IMR-90 (cell line): Measurements from ENCODE around the gene UST. TPM values are rescaled to one million over a fixed set of nuclear protein-coding genes. Genes with fewer than 3 reads are reported as not detected.

ENCODE experiments used
- ATAC-seq: fragments of 200-7000 bp; cut with Tn5 transposase; 2 replicates; pipeline ENCODE4 v1.9.1; 2020; ENCODE audit warnings: low read depth, mild to moderate bottlenecking, moderate library complexity
- BruUV-seq: library from RNA; stranded (reverse); fragments of 400-500 nt; replicated peaks from 2 replicates; lab custom pipeline; 2021; lab: Mats Ljungman, UMichigan
- CTCF ChIA-PET: fragments of 300-600 bp; formaldehyde crosslinking; extraction: SDS; loops from one replicate; lab custom pipeline; 2021; ENCODE audit warnings: antibody characterized with exemption; lab: Yijun Ruan, JAX
- POLR2A ChIA-PET: fragments of 300-600 bp; sonication (Branson Sonifier 250); formaldehyde crosslinking; loops from one replicate; lab custom pipeline; 2022; ENCODE audit warnings: antibody characterized with exemption; ENCODE audit not compliant: unreplicated experiment; lab: Charles Lee
- DNase-seq: peaks from one replicate; pipeline ENCODE4 v3.0.0; 2013
- H2AFZ ChIP-seq: replicated peaks from 2 replicates; pipeline ENCODE3; 2013; ENCODE audit warnings: low read length, mild to moderate bottlenecking; ENCODE audit not compliant: poor library complexity
- H2AK5ac ChIP-seq: 2 replicates; pipeline ENCODE4 v1.6.1; 2013; ENCODE audit warnings: low read depth, low read length, inconsistent platforms
- H2AK9ac ChIP-seq: replicated peaks from 2 replicates; pipeline ENCODE3; 2013; ENCODE audit warnings: mild to moderate bottlenecking, low read depth, low read length, moderate library complexity; ENCODE audit not compliant: poor library complexity
- H2BK120ac ChIP-seq: 2 replicates; pipeline ENCODE4 v1.6.1; 2013; ENCODE audit warnings: low read depth, low read length, inconsistent platforms
- H2BK15ac ChIP-seq: 3 replicates; pipeline ENCODE4 v1.6.1; 2013; ENCODE audit warnings: low read depth, low read length, inconsistent platforms
- H2BK20ac ChIP-seq: 2 replicates; pipeline ENCODE4 v1.6.1; 2013; ENCODE audit warnings: low read depth, mild to moderate bottlenecking, inconsistent platforms, low read length, moderate library complexity
- H2BK5ac ChIP-seq: 2 replicates; pipeline ENCODE4 v1.6.1; 2013; ENCODE audit warnings: mild to moderate bottlenecking, low read depth, low read length, inconsistent platforms; ENCODE audit not compliant: poor library complexity, severe bottlenecking
- H3K14ac ChIP-seq: replicated peaks from 2 replicates; pipeline ENCODE4 v1.6.1; 2013; ENCODE audit warnings: low read depth, low read length, inconsistent platforms
- H3K18ac ChIP-seq: 2 replicates; pipeline ENCODE4 v1.6.1; 2013; ENCODE audit warnings: low read depth, low read length, control low read depth
- H3K23ac ChIP-seq: 2 replicates; pipeline ENCODE4 v1.6.1; 2013; ENCODE audit warnings: low read depth, low read length, inconsistent platforms
- H3K27ac ChIP-seq: 2 replicates; pipeline ENCODE4 v1.5.1; 2013; ENCODE audit warnings: mild to moderate bottlenecking, control low read depth, low read length; ENCODE audit not compliant: insufficient read depth
- H3K27me3 ChIP-seq: 2 replicates; pipeline ENCODE4 v1.6.1; 2013; ENCODE audit warnings: low read length; ENCODE audit not compliant: control insufficient read depth, insufficient read depth
- H3K36me3 ChIP-seq: 2 replicates; pipeline ENCODE4 v1.6.1; 2013; ENCODE audit warnings: low read length, mixed read lengths; ENCODE audit not compliant: control insufficient read depth, insufficient read depth
- H3K4ac ChIP-seq: 2 replicates; pipeline ENCODE4 v1.6.1; 2013; ENCODE audit warnings: low read depth, low read length, inconsistent platforms
- H3K4me1 ChIP-seq: 2 replicates; pipeline ENCODE4 v1.6.1; 2013; ENCODE audit warnings: low read length, mixed read lengths; ENCODE audit not compliant: control insufficient read depth, insufficient read depth
- H3K4me2 ChIP-seq: 2 replicates; pipeline ENCODE4 v1.6.1; 2013; ENCODE audit warnings: low read depth, mild to moderate bottlenecking, control low read depth, low read length, moderate library complexity
- H3K4me3 ChIP-seq: 2 replicates; pipeline ENCODE4 v1.5.1; 2013; ENCODE audit warnings: low read depth, mild to moderate bottlenecking, control low read depth, low read length, moderate library complexity; ENCODE audit not compliant: insufficient read depth
- H3K56ac ChIP-seq: 2 replicates; pipeline ENCODE4 v1.6.1; 2013; ENCODE audit warnings: low read length, inconsistent platforms; ENCODE audit not compliant: insufficient read depth; ENCODE audit errors: extremely low read depth
- H3K79me1 ChIP-seq, 2 experiments: 2 replicates each; pipeline ENCODE4 v1.6.1; 2013; ENCODE audit warnings: low read length in 2 of 2, inconsistent platforms in 1 of 2, low read depth in 1 of 2
- H3K9ac ChIP-seq: 2 replicates; pipeline ENCODE4 v1.6.1; 2013; ENCODE audit warnings: low read depth, low read length, control low read depth
- H3K9me1 ChIP-seq: 2 replicates; pipeline ENCODE4 v1.6.1; 2013; ENCODE audit warnings: low read length, inconsistent platforms; ENCODE audit not compliant: insufficient read depth
- H3K9me3 ChIP-seq: 2 replicates; pipeline ENCODE4 v1.6.1; 2013; ENCODE audit warnings: low read length; ENCODE audit not compliant: control insufficient read depth, insufficient read depth
- H4K20me1 ChIP-seq: 2 replicates; pipeline ENCODE4 v1.6.1; 2013; ENCODE audit warnings: low read length, inconsistent platforms; ENCODE audit not compliant: insufficient read depth
- H4K5ac ChIP-seq: 2 replicates; pipeline ENCODE4 v1.6.1; 2013; ENCODE audit warnings: mild to moderate bottlenecking, low read depth, low read length, control low read depth
- H4K8ac ChIP-seq, 2 experiments: 2 replicates each; pipeline ENCODE4 v1.6.1; 2013; ENCODE audit warnings: low read depth in 2 of 2, low read length in 2 of 2, control low read depth in 1 of 2, inconsistent platforms in 1 of 2
- H4K91ac ChIP-seq: 2 replicates; pipeline ENCODE4 v1.6.1; 2013; ENCODE audit warnings: low read depth, low read length, inconsistent platforms; ENCODE audit not compliant: insufficient read depth
- BHLHE40 ChIP-seq: fragments of 150-350 bp; IDR thresholded peaks from 2 replicates; pipeline ENCODE4 v1.6.1; 2016; ENCODE audit warnings: mild to moderate bottlenecking, low read depth, low read length
- CHD1 ChIP-seq: IDR thresholded peaks from 2 replicates; pipeline ENCODE4 v1.6.1; 2012; ENCODE audit warnings: low read depth, low read length, improper control_type of control experiment
- CTCF ChIP-seq: conservative IDR thresholded peaks from 2 replicates; pipeline ENCODE4 v1.5.1; 2012; ENCODE audit warnings: mild to moderate bottlenecking, low read depth, low read length, improper control_type of control experiment
- ELK1 ChIP-seq: fragments of 150-350 bp; IDR thresholded peaks from 2 replicates; pipeline ENCODE4 v1.6.1; 2016; ENCODE audit warnings: low read depth, mild to moderate bottlenecking, low read length, moderate library complexity, borderline replicate concordance
- FOS ChIP-seq: fragments of 150-350 bp; IDR thresholded peaks from 2 replicates; pipeline ENCODE4 v1.6.1; 2016; ENCODE audit warnings: low read depth, low read length
- MAZ ChIP-seq: IDR thresholded peaks from 2 replicates; pipeline ENCODE4 v1.6.1; 2012; ENCODE audit warnings: low read depth, mild to moderate bottlenecking, low read length, improper control_type of control experiment, moderate library complexity, borderline replicate concordance
- NFE2L2 ChIP-seq: fragments of 150-350 bp; IDR thresholded peaks from 2 replicates; pipeline ENCODE4 v1.6.1; 2016; ENCODE audit warnings: low read depth, mild to moderate bottlenecking, low read length
- RAD21 ChIP-seq: IDR thresholded peaks from 2 replicates; pipeline ENCODE4 v1.6.1; 2012; ENCODE audit warnings: low read length, improper control_type of control experiment
- RCOR1 ChIP-seq: IDR thresholded peaks from 2 replicates; pipeline ENCODE4 v1.6.1; 2012; ENCODE audit warnings: mild to moderate bottlenecking, low read length, improper control_type of control experiment; ENCODE audit not compliant: insufficient replicate concordance
- SMC3 ChIP-seq: fragments of 150-350 bp; IDR thresholded peaks from 2 replicates; pipeline ENCODE4 v1.6.1; 2016; ENCODE audit warnings: low read depth, mild to moderate bottlenecking, antibody characterized with exemption, low read length, moderate library complexity
- WGBS, 2 experiments: methylation state at CpG; one replicate each; pipeline versions ENCODE4 v1.1.5 to v1.1.7; 2013; ENCODE audit warnings: missing lambda C conversion rate in 2 of 2; ENCODE audit not compliant: insufficient read length in 1 of 2; ENCODE audit errors: extremely low coverage in 2 of 2; 5-methylcytosine and 5-hydroxymethylcytosine counted together
- dilution Hi-C: fragments of 300-500 bp; cut with HindIII; formaldehyde crosslinking; loops from one replicate; pipeline ENCODE4 v1.14.3; 2018; ENCODE audit warnings: low sequenced_read_pairs; ENCODE audit not compliant: unreplicated experiment
- in situ Hi-C: fragments of 300-500 bp; cut with MboI; formaldehyde crosslinking; loops from 3 replicates; pipeline ENCODE4 v1.14.3; 2019; ENCODE audit warnings: low sequenced_read_pairs, inconsistent platforms, mixed read lengths
- intact Hi-C: fragments of 100-400 bp; cut with micrococcal nuclease; formaldehyde crosslinking; loops from 2 replicates; pipeline ENCODE4 v1.10.0; 2022
- polyA plus RNA-seq, 3 experiments: library from polyadenylated mRNA; depleted of rRNA; stranded (reverse); fragments of >200 nt; gene quantifications; 2 replicates each; pipeline ENCODE4 v1.2.3, GENCODE V29; 2012; ENCODE audit warnings: low replicate concordance in 1 of 3
- total RNA-seq: library from RNA; depleted of rRNA; stranded (reverse); fragments of >200 nt; gene quantifications from 2 replicates; pipeline ENCODE4 v1.2.3, GENCODE V29; 2012

UST gene
- total and polyA plus RNA-seq, 2 of the 4 experiments (the other 2 are of a cell fraction), result 7.7 to 13.8 TPM

GRCh38 chr6:148873154-148873553 is 126.3 kb downstream of the UST start:
- Histone ChIP-seq H4K5ac (no peak overlapping the region), H3K9ac (no peak overlapping the region), H4K8ac (no peak overlapping the region), H2AK5ac (peak overlapping the region; percentile 33), H3K4me1 (peaks cover 11% of the 10 kb centered on the region), H3K27me3 (no peaks in the 10 kb centered on the region), H2AFZ (no peak overlapping the region), H2BK120ac (no peak overlapping the region), H3K4me2 (no peak overlapping the region), H3K14ac (no peak overlapping the region), H3K27ac (no peak overlapping the region), H2AK9ac (no peak overlapping the region), H3K4me3 (no peak overlapping the region), H3K36me3 (no peaks in the 10 kb centered on the region), H3K9me3 (no peaks in the 10 kb centered on the region), H3K23ac (no peak overlapping the region), H2BK5ac (no peak overlapping the region), H3K9me1 (peaks cover 10% of the 10 kb centered on the region), H4K20me1 (peaks cover 24% of the 10 kb centered on the region; the same call in 1 of the 2 replicates), H4K91ac (no peak overlapping the region), H3K4ac (no peak overlapping the region), H2BK15ac (no peak overlapping the region), H3K56ac (no peak overlapping the region), H3K79me1 (peaks cover 11 to 32% of the 10 kb centered on the region in 2 experiments; a peak in 3 of 4 replicates), H2BK20ac (no peak overlapping the region), H3K18ac (no peak overlapping the region)
- intact Hi-C loops, result no loop called here
- CTCF ChIA-PET, result no interaction called here
- no TSS peak for BruUV-seq
- in situ Hi-C loops, result no loop called here
- POLR2A ChIA-PET, result no interaction called here
- dilution Hi-C loops, result no loop called here
- no peak for DNase-seq
- ATAC-seq, result no peak
- TF ChIP-seq RCOR1 (no peak), MAZ (no peak), RAD21 (no peak), NFE2L2 (no peak), CHD1 (no peak), FOS (no peak), SMC3 (no peak), BHLHE40 (no peak), CTCF (no peak), ELK1 (no peak)
- 100% methylated on average over 1 of the region's 4 CpGs; no CpG with 5 or more reads in 1 of the 2 experiments for WGBS, 2 experiments
